ENCODE measurements around the gene AK9. TPM values are rescaled to one million over a fixed set of nuclear protein-coding genes. Genes with fewer than 3 reads are reported as not detected.
"Not testable (repeated sequence)": the region's sequence is repeated elsewhere in the genome, so short reads cannot be mapped to it uniquely, and the experiment has no call there.

AK9 gene
- 3.5 TPM for polyA plus RNA-seq (2013, experiment 1 of 2; ENCODE audit: insufficient read length)
- polyA plus RNA-seq (2013, experiment 2 of 2; ENCODE audit: insufficient read length) = 3.9 TPM

DNA sequence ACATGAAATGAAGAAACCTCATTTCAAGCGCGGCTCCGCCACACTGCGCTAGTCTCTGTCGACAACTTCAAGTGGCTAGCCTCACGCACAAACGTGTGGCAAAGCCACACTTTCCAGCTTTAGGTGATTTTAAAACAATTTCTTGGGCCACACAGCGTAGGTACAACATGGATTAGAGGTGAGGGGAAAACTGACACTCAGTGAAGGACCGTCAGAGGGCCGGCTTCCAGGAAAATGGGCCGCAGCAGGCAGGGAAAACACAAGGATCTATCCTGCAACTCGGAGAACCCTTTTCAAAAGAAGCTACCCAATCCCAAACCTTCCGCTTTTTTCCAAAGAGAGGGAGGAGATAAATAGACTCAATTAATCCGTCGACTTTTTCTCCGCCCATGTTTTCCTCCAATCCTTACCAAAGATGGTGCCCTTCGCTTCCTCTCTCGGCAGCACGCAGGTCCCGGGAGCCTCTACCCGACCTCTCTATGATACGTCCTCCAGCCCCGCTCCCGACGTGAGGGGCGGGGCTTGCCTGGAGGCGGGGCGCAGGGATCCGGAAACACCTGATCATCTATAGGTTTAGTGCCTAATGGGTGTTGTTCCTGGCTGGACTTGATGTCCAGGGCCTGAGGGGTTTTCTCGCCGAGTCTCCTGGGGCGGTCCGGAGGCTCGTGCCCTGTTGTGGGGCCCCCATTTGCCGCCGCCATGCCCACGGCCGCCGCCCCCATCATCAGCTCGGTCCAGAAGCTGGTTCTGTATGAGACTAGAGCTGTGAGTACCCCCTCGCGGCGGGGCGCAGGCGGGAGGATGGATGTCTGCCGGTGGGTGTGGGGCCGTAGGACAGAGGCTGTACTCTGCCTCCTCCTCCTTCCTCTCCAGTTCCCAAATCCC lies at the start of gene AK9, which contains the start of gene FIG4:
Gene AK9, minus strand, starts transcription at position 466 of the 885 bp plus-strand sequence. CDS start 15,457 bp downstream, outside the sequence.
Gene FIG4, plus strand, starts transcription at position 560 of the 885 bp plus-strand sequence. Its CDS starts 140 bp downstream, at position 700.
- peak; percentile 91 for DNase-seq

DNA sequence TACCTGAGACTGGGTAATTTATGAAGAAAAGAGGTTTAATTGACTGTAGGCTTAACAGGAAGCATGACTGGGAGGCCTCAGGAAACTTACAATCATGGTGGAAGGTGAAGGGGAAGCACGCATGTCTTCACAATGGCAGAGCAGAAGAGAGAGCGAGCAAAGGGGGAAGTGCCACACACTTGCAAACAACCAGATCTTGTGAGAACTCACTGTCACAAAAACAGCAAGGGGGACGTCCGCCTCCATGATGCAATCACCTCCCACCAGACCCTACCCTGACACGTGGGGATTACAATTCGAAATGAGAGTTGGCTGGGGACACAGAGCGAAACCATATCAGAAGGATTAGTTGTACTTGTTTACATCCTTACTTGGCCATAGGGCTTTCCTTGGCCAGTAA lies 49.8 kb upstream of the AK9 start:
- DNase-seq = no peak

DNA sequence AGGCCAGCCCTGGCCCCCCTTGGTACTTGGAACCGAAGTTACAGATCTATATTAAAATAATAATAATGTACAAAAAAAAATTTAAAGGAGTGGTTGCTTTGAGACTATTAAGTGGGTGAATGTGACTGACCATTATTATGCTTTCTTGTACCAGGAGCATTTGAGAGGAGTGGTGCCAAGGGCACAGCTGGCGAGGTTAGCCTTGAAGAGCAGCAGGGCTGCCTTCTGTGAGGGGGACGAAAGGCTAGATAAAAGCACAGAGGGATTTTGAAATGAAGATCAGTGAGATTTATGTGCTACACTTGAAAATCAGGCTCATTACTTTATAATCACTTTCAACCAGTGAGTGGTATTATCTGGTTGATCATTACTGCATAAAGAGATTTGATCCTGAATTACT lies 48.7 kb upstream of the AK9 start:
- DNase-seq = no peak

DNA sequence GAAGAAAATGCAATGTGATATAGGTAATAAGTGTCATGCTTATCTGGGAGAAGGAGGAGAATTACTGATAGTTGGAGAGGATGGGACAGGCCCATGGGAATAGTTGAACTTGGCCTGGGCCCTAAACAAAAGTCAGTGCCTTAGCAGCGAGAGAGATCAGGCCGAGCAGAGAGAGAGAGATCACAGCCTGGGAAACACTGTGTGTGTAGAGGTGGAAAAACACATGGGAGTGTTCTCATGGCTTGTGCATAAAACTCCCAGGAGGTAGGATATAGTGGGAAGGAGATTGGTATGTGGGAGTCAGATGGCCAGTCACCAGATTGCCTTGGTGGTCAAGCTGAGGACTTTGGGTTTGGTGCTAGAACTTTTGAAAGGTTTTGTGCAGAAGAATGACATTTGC lies 47.7 kb upstream of the AK9 start:
- no peak for DNase-seq

DNA sequence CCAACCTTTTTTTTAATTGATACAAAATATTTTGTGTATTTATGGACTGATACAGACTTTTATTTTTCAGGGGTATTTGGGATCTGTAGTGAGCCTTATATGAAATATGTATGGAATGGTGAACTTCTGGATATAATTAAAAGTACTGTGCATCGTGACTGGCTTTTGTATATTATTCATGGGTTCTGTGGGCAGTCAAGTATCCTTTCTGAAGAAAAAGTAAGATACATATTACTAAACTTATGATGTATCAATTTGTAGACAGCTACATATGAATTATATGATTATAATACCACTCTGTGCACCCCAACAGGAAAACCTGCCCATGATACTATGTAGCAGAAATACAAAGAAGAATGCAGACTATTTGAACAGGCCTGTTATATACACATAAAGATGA lies 47.3 kb upstream of the AK9 start:
- peak; percentile 68 for DNase-seq

DNA sequence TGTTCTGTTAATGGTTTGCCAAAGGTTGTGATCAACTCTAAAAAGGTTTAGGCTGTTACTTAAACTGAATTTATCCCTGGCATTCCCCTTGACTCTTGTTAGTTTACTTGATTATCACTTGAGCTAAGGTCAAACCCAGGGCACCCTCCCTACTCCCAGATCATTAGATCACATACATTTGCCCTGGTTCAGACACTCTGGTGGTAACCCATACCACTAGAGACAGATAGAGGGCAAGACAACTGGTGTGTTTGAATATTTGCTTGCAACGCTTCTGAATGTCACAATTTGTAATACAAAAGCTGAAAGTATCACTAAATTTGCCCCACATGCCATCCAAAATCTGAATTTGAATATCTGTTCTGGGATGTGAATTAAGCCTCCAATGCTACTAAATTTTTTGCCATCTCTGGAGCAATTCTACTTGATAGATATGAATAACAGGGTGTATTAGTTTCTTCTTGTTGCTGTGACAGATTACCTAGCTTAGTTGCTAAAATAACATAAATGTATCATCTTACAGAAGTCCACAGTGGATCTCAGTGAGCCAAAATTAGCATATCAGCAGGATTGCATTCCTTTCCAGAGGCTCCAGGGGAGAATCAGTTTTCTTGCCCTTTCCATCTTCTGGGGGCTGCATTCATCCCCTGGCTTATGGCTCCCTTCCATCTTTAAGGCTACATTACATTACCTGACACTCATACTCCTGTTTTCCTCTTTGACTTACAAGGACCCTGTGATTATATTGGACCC lies 45.4 kb upstream of the AK9 start:
- peak; percentile 15 for DNase-seq

DNA sequence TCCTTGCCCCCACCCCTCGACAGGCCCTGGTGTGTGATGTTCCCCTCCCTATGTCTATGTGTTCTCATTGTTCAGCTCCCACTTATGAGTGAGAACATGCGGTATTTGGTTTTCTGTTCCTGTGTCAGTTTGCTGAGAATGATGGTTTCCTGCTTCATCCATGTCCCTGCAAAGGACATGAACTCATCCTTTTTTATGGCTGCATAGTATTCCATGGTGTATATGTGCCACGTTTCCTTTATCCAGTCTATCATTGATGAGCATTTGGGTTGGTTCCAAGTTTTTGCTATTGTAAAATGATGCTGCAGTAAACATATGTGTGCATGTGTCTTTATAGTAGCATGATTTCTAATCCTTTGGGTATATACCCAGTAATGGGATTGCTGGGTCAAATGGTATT lies 34.2 kb upstream of the AK9 start:
- not testable (repeated sequence) for DNase-seq

DNA sequence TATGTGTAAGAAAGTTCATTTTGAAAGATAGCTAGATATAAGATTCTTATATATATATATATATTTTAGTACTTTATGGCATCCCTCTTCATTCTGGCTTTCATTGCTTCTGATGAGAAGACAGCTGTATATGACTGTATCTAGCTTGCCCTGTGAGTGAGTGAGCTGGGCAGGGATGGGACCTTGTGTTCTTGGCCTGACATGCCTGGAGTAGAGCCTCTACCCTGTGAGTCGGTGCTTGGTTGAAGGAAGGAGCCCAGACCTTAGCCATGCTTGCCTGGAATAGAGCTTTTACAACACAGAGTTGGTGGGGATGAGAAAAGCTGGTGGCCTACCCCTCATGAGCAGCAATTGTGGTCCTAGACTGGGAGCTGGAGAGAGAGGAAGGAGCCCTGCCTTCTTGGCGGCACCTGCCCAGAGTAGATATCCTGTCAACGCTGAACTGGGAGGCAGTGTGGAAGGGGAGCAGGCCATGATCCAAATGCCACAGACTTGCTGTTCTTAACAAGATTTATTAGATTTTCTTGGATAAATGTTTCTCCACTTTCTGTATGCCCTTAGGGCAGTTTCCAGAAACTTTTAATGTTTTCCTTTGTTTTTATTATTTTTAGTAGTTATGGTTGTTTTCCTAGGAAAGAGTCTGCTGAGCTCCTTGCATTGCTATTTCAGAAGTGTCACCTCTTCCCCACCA lies 31.7 kb upstream of the AK9 start:
- no peak for DNase-seq

DNA sequence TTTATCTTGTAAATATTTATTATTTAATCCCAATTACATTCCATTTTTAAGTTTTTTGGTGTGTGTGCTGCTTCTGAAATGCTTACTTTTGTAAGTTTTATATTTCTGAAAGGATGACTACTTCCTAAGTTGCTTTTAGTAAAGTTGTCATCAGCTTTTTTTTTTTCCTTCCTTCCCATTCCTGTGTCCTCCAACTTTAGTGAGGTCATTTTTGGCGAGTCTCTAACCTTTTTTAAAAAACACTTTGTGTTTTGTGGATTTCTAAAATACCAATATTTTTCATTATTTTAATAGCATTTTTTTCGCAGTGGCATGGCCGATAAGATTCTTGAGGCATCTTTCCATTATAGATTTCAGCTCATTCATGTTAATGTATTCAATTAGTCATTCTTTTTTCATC lies 31.0 kb upstream of the AK9 start:
- DNase-seq = no peak

DNA sequence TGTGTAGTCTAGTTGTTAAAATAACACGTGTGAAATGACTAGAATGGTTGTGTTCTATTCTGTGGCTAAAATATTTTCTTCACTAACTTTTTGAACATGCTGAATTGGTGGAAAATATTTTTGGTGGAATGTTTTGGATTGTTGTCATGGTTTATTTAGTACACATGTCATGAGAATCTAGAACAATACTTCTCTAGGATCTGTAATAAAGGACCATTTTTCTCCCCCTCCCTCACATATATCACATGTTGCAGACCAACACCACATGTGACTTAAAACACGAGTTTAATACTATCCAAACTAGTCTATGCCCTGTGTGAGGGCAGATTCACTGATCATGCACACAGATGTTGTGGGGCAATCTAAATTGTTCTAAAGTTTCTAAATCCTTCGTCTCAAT lies 29.3 kb upstream of the AK9 start:
- DNase-seq = peak; percentile 61

DNA sequence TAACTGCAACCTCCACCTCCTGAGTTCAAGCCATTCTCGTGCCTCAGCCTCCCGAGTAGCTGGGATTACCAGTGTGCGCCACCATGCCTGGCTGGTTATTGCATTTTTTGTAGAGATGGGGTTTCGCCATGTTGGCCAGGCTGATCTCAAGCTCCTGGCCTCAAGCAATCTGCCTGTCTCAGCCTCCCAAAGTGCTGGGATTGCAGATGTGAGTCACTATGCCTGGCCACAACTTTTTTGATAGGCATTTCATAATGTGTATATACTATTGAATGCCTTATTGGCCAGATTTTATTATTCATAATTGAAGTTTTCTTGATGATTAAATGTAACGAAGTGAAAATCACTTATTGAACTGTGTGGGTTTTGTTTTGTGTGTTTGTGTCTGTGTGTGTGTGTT lies 28.0 kb upstream of the AK9 start:
- DNase-seq = peak; percentile 27

DNA sequence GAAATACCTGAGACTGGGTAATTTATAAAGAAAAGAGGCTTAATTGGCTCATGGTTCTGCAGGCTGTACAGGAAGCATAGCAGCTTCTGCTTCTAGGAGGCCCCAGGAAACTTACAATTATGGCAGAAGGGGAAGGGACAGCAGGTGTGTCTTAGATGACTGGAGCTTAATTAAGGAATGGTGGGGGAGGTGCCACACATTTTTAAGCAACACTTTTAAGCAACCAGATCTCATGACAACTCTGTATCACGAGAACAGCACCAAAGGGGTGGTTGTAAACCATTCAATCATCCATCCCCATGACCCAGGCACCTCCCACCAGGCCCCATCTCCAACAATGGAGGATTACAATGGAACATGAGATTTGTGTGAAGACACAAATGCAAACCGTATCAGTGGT lies 27.0 kb upstream of the AK9 start:
- no peak for DNase-seq

DNA sequence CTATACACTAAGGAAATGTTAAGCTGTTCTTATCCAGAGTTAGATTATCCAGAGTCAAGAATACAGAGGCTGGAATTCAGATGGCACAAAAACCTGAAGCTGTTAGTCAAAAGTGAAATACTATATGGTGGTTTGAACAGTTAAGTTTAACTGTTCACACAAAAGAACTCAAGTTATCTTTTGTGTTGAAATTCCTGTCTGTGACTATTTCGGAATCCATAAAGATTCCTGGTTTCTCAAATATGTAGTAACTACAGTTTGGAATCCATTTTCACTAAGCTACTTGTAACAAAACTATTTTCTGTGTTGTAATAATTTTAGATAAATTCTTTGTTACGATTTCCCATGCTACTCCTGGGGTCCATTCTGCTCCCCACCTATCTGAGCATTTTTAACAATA lies 24.6 kb upstream of the AK9 start:
- DNase-seq = peak; percentile 50

DNA sequence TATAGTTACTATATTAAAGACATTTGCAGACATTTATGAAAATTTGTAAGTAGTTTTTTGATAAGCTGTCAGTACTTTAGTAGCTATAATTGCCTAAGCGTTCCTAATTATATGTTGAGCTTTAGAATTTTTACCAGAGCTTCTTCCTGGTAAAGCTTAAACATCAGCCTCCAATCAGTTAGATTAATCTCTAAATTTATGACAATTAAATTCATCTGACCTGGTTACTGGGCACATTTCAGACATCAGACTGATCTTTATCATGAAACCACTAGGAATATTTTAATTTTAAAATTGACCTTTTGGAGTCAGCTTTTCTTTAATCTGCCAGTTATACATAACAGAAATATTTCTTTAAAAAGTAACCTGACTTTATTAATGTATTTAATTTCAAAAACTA lies 23.6 kb upstream of the AK9 start:
- DNase-seq = no peak

DNA sequence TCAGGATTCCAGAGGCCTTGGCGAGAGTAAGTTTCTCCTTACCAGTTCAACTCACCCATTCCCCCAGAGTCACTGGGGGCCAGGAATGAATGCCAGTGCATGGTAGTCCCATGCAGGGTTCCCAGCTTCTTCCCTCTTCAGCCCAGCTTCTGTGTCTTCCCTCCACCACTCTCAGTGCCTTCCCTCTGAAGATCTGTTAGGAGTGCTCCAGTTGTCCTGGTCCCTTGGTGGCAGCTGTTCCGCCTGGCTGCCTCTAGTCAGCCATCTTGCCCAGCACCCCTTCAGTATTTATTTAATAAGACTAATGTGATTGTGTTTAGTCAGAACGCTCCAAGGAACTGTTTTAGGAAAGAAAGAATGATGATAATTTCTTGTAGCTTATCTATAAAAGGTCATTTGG lies 23.2 kb upstream of the AK9 start:
- DNase-seq = no peak

DNA sequence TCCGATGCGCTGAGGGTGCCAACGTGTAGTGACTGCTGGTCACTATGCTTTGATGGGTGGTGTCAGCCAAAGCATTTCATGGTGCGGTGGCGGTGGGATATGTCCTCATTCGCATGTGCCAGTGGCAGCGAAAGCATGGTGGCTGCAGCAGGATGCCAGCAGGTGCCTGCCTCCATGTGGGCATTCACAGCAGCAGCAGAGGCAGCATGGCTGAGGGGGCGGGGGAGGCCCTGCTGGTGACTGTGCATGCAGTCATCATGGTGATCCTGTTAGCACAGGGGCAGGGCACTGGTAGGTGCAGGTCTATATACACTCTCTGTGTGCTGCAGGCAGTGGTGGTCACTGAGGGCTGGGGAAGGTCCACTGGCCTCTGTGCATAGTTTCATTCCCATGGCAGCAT lies 22.1 kb upstream of the AK9 start:
- DNase-seq = no peak

DNA sequence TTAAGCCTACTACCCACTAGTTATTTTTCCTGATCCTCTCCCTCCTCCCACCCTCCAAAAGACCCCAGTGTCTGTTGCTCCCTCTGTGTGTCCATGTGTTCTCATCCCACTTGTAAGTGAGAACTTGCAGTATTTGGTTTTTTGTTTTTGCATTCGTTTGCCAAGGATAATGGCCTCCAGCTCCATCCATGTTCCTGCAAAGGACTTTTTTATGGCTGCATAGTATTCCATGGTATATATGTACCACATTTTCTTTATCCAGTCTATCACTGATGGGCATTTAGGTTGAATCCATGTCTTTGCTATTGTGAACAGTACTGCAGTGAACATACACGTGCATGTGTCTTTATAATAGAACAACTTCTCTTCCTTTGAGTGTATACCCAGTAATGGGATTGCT lies 17.1 kb upstream of the AK9 start:
- DNase-seq = not testable (repeated sequence)

DNA sequence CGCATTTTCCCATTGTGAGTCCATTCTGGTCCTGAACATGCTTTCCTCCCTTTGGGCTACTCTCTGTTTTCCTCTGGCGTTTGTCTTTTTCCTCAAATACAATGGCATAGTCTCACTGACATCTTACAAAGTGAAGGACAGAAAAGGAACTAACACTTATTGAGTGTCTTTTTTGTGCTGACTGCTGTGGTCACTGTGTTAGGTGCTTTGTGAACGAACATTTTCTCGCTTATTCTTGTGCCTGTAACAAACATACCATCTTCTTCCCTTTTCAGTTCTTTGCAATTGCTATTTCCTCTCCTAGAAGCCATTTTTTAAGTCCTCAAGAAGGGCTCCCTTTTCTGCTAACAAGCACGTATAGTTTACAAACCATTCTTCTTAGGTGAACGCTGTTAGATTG lies 15.5 kb upstream of the AK9 start:
- no peak for DNase-seq

DNA sequence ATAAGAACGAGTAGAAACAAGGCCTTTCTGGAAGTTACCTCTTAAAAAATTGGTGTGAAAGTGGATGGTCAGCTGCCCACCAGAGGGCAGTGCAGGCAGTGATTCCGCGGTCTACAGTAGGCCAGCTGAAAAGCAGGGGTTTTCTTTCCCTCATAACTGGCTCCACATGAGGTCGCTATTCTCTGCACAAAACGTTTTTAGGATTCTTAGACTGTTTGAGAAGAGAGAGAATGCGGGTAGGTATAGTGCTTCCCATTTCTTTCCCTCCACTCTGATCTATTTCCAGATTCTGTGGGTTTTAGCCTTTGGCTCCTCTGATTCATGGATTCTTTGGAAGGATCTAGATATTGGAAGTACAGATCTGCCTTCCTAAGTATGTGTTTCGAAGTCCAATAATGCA lies 14.3 kb upstream of the AK9 start:
- peak; percentile 86 for DNase-seq

DNA sequence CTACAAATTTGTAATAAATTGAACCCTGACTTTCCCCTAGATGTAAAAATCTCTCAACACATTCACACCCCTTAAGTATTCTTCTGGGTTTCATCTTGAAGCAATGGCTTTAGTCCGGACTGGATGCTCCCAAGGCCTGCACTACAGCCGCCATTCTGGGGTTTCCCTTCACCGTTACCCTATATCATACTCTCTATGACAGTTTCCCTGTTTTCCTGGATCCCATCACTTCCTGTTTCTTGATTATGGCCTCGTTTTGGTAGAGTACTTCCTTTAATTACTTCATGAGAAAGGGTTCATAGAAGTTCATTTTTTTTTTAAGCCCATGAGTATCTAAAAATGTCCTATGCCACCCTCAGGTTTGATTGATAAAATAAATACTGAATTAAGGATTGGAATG lies 11.8 kb upstream of the AK9 start:
- DNase-seq = no peak

DNA sequence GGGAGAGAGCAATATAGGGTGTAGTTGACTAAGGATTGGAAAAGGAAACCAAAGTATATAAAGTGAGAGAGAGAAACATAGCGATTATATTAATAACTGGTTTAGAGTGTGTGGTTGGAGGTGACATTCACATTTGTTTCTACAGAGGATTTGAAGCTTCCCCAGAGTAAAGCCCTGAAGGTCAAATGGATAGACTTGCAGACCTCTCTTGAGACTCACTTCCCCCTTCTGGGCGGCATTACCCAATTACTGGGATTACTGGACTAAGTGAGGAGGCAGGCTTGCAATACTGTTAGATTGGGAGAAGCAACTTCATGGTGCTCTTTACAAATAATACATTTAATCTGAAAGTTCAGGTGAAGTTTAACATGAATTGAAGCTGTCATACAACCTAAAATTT lies 10.8 kb upstream of the AK9 start:
- no peak for DNase-seq

DNA sequence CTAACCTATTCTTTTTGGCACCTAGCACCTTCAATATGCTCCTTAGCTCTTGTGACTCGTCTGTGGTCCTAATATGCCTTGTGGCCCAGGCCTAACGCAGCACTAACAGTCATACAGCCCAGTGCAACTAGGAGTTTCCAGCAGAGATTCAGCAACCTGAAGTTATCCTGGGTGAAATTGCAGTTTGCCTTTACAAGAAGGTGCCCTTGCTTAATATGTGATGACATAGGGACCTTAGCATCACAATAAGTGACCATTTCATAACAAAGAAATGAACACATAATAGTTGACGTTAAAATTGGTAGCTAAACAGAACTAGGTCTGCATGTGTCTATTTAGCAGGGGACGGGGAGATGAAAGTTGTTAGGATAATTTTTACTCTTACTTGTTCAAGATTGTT lies 10.2 kb upstream of the AK9 start:
- DNase-seq = no peak

DNA sequence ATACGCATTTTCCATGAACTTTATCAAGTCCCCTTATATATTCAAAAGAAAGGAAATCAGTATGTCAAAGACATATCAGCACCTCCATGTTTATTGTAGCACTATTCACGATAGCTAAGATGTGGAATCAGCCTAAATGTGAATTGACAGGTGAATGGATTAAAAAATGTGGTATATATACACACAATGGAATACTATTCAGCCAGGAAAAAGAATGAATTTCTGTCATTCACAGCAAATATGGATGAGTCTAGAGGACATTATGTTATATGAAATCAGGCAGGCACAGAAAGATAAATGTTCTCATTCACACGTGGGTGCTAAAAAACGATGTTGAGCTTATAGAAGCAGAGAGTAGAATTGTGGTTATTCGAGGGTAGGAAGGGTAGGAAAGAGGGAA lies 5.4 kb upstream of the AK9 start:
- no peak for DNase-seq

Data from fibroblast of skin of scalp (primary cell).